CD14-positive monocyte (primary cell): ENCODE measurements around the gene SPRED2. TPM values are rescaled to one million over a fixed set of nuclear protein-coding genes. Genes with fewer than 3 reads are reported as not detected.

ENCODE experiments used
- DNase-seq, 3 donors: peaks; one replicate each; pipeline ENCODE4 v3.0.0-alpha.2; 2011 to 2022
- H2AFZ ChIP-seq: 2 replicates; pipeline ENCODE4 v1.6.0; 2012; ENCODE audit warnings: mild to moderate bottlenecking, low read depth, low read length, inconsistent platforms; ENCODE audit not compliant: insufficient read depth, poor library complexity, severe bottlenecking
- H3K27ac ChIP-seq, 2 donors: 1 replicate in 1 of 2; 2 replicates in 1 of 2; pipeline ENCODE4 v1.5.1; 2012 to 2013; ENCODE audit warnings: low read length in 2 of 2, control low read depth in 1 of 2, inconsistent platforms in 1 of 2, low read depth in 1 of 2, mild to moderate bottlenecking in 1 of 2
- H3K27me3 ChIP-seq, 2 donors: one replicate each; pipeline versions ENCODE4 v1.6.0 to v1.6.1; 2011 to 2013; ENCODE audit warnings: low read length in 2 of 2; ENCODE audit not compliant: control insufficient read depth in 2 of 2, insufficient read depth in 2 of 2
- H3K36me3 ChIP-seq, 2 donors: replicated peaks in 1 of 2; 1 replicate in 1 of 2; 2 replicates in 1 of 2; pipeline versions ENCODE4 v1.5.1 to v1.6.1; 2012 to 2013; ENCODE audit warnings: low read length in 2 of 2, control low read depth in 1 of 2, inconsistent platforms in 1 of 2, mild to moderate bottlenecking in 1 of 2; ENCODE audit not compliant: insufficient read depth in 2 of 2, control insufficient read depth in 1 of 2
- H3K4me1 ChIP-seq, 2 donors: 1 replicate in 1 of 2; 2 replicates in 1 of 2; pipeline versions ENCODE4 v1.5.1 to v1.6.1; 2012 to 2013; ENCODE audit warnings: low read length in 2 of 2, control low read depth in 1 of 2, inconsistent platforms in 1 of 2, mild to moderate bottlenecking in 1 of 2, moderate library complexity in 1 of 2; ENCODE audit not compliant: insufficient read depth in 2 of 2, control insufficient read depth in 1 of 2
- H3K4me2 ChIP-seq: replicated peaks from 2 replicates; pipeline ENCODE3; 2012; ENCODE audit warnings: low read length, moderate library complexity, mild to moderate bottlenecking; ENCODE audit not compliant: poor library complexity, severe bottlenecking; ENCODE audit errors: extremely low read depth
- H3K4me3 ChIP-seq, 3 experiments: fragments of 200-600 bp in 1 of 3; sonication (generic) in 1 of 3; replicated peaks in 1 of 3; 1 replicate in 2 of 3; 2 replicates in 1 of 3; pipeline ENCODE4 v1.5.1; 2011 to 2013; ENCODE audit warnings: low read length in 3 of 3, mild to moderate bottlenecking in 3 of 3, control low read depth in 2 of 3, low read depth in 2 of 3, inconsistent platforms in 1 of 3, moderate library complexity in 1 of 3
- H3K79me2 ChIP-seq: 2 replicates; pipeline ENCODE4 v1.6.0; 2012; ENCODE audit warnings: mild to moderate bottlenecking, control low read depth, inconsistent platforms, low read length, moderate library complexity; ENCODE audit not compliant: insufficient read depth
- H3K9ac ChIP-seq: 2 replicates; pipeline ENCODE4 v1.6.0; 2017; ENCODE audit warnings: low read length, mild to moderate bottlenecking; ENCODE audit not compliant: insufficient read depth, poor library complexity, severe bottlenecking
- H3K9me3 ChIP-seq, 2 donors: replicated peaks in 1 of 2; 1 replicate in 1 of 2; 2 replicates in 1 of 2; pipeline versions ENCODE4 v1.5.1 to v1.6.1; 2012 to 2013; ENCODE audit warnings: low read length in 2 of 2, control low read depth in 1 of 2; ENCODE audit not compliant: control insufficient read depth in 1 of 2, insufficient read depth in 1 of 2
- H4K20me1 ChIP-seq: 2 replicates; pipeline ENCODE4 v1.6.0; 2012; ENCODE audit warnings: mild to moderate bottlenecking, low read length, control low read depth, moderate library complexity; ENCODE audit not compliant: insufficient read depth
- H3K27ac Mint-ChIP-seq, 7 donors: one replicate each; pipeline ENCODE4 v1.8.0; 2020; ENCODE audit warnings: mild to moderate bottlenecking in 7 of 7, mixed read lengths in 7 of 7, moderate library complexity in 6 of 7, inconsistent platforms in 2 of 7
- H3K27me3 Mint-ChIP-seq, 3 donors: one replicate each; pipeline ENCODE4 v1.8.0; 2021 to 2022; ENCODE audit warnings: low read depth in 3 of 3, mild to moderate bottlenecking in 3 of 3, mixed read lengths in 3 of 3, moderate library complexity in 3 of 3, inconsistent platforms in 1 of 3
- H3K36me3 Mint-ChIP-seq, 2 donors: one replicate each; pipeline ENCODE4 v1.8.0; 2020; ENCODE audit warnings: mixed read lengths in 2 of 2, inconsistent platforms in 1 of 2, mild to moderate bottlenecking in 1 of 2
- H3K4me1 Mint-ChIP-seq: one replicate; pipeline ENCODE4 v1.8.0; 2020; ENCODE audit warnings: mild to moderate bottlenecking, mixed read lengths
- H3K4me3 Mint-ChIP-seq, 2 donors: one replicate each; pipeline ENCODE4 v1.8.0; 2020; ENCODE audit warnings: mild to moderate bottlenecking in 2 of 2, mixed read lengths in 2 of 2, moderate library complexity in 1 of 2
- H3K9me3 Mint-ChIP-seq, 7 donors: one replicate each; pipeline ENCODE4 v1.8.0; 2020 to 2022; ENCODE audit warnings: mixed read lengths in 7 of 7, mild to moderate bottlenecking in 6 of 7, moderate library complexity in 6 of 7, inconsistent platforms in 2 of 7
- CTCF ChIP-seq: fragments of 200-600 bp; IDR thresholded peaks from one replicate; pipeline ENCODE4 v1.8.0; 2022; ENCODE audit warnings: antibody characterized with exemption, mild to moderate bottlenecking
- WGBS: methylation state at CpG from one replicate; pipeline ENCODE4 v1.1.5; 2013; ENCODE audit warnings: missing lambda C conversion rate; ENCODE audit not compliant: insufficient coverage; 5-methylcytosine and 5-hydroxymethylcytosine counted together
- intact Hi-C, 2 donors: fragments of 100-400 bp; cut with micrococcal nuclease; formaldehyde crosslinking; loops; one replicate each; pipeline versions ENCODE4 v1.15.0 to v1.15.1; 2023
- polyA plus RNA-seq, 3 donors: library from polyadenylated mRNA; depleted of rRNA in 1 of 3; unstranded in 2 of 3; stranded (reverse) in 1 of 3; fragments of 300-500 nt in 2 of 3; fragments of >200 nt in 1 of 3; fragmentation: Illumina TruSeq in 2 of 3; gene quantifications; 1 replicate in 2 of 3; 2 replicates in 1 of 3; pipeline ENCODE4 v1.2.3, GENCODE V29; 2012 to 2021

The SPRED2 gene
- polyA plus RNA-seq, 3 donors: 0.20 to 2.0 (median 0.33) TPM

- no peaks in the 10 kb centered on the region for H4K20me1 ChIP-seq
- H3K27ac Mint-ChIP-seq: no peak overlapping the region
- H3K4me1 ChIP-seq: peaks cover 24 to 39% of the 10 kb centered on the region in 2 donors
- no peaks in the 10 kb centered on the region for H3K9me3 ChIP-seq
- H3K4me3 ChIP-seq: no peak overlapping the region
- H3K4me2 ChIP-seq: no peak overlapping the region
- H3K9ac ChIP-seq: no peak overlapping the region
- peaks cover 64% of the 10 kb centered on the region for H3K4me1 Mint-ChIP-seq
- peaks cover 0 to 9% (median 6%) of the 10 kb centered on the region in 3 donors for H3K27me3 Mint-ChIP-seq
- H3K36me3 Mint-ChIP-seq: peaks cover 0 to 1% of the 10 kb centered on the region in 2 donors
- 90% methylated on average over 9 of the region's 16 CpGs for WGBS
- H2AFZ ChIP-seq: no peak overlapping the region
- H3K36me3 ChIP-seq: no peaks in the 10 kb centered on the region
- no peaks in the 10 kb centered on the region for H3K27me3 ChIP-seq
- H3K27ac ChIP-seq: no peak overlapping the region
- DNase-seq: no peak
- TF ChIP-seq CTCF: no peak
- no peaks in the 10 kb centered on the region for H3K9me3 Mint-ChIP-seq
- H3K4me3 Mint-ChIP-seq: no peak overlapping the region
- H3K79me2 ChIP-seq: peaks cover 6% of the 10 kb centered on the region
- intact Hi-C loops: no loop called here
These were observed 44.3 kb downstream of the SPRED2 start for GRCh38 chr2:65388051-65388531.

GRCh38 chr2:65386989-65387388 lies 45.4 kb downstream of the SPRED2 start:
- H3K27me3 ChIP-seq: no peaks in the 10 kb centered on the region
- WGBS: 93% methylated on average over 3 of the region's 4 CpGs
- no peak overlapping the region for H3K27ac Mint-ChIP-seq
- H3K9me3 ChIP-seq: no peaks in the 10 kb centered on the region
- no peak overlapping the region for H3K4me3 Mint-ChIP-seq
- peaks cover 31 to 46% of the 10 kb centered on the region in 2 donors for H3K4me1 ChIP-seq
- H3K4me2 ChIP-seq: no peak overlapping the region
- H3K27ac ChIP-seq: no peak overlapping the region
- no peaks in the 10 kb centered on the region for H3K36me3 ChIP-seq
- no peak overlapping the region for H2AFZ ChIP-seq
- H3K27me3 Mint-ChIP-seq: peaks cover 0 to 9% (median 6%) of the 10 kb centered on the region in 3 donors
- peaks cover 6% of the 10 kb centered on the region for H3K79me2 ChIP-seq
- intact Hi-C loops: no loop called here
- DNase-seq: no peak
- H3K9me3 Mint-ChIP-seq: no peaks in the 10 kb centered on the region
- peaks cover 68% of the 10 kb centered on the region for H3K4me1 Mint-ChIP-seq
- peaks cover 0 to 1% of the 10 kb centered on the region in 2 donors for H3K36me3 Mint-ChIP-seq
- no peak overlapping the region for H3K4me3 ChIP-seq
- no peaks in the 10 kb centered on the region for H4K20me1 ChIP-seq
- no peak for TF ChIP-seq CTCF
- H3K9ac ChIP-seq: no peak overlapping the region
